GM18505 (cell line): ENCODE measurements around the gene FAM184A.
"Not testable (repeated sequence)": the region's sequence is repeated elsewhere in the genome, so short reads cannot be mapped to it uniquely, and the experiment has no call there.

Experiments used
- ATAC-seq: cut with Tn5 transposase; IDR thresholded peaks from one replicate; pipeline ENCODE4 v1.9.1; 2021; ENCODE audit not compliant: unreplicated experiment
- POLR2A ChIP-seq: IDR thresholded peaks from 4 replicates; pipeline ENCODE4 v1.6.1; 2011; ENCODE audit warnings: borderline replicate concordance; ENCODE audit not compliant: insufficient read depth, insufficient read length; ENCODE audit errors: extremely low read depth

FAM184A gene

DNA sequence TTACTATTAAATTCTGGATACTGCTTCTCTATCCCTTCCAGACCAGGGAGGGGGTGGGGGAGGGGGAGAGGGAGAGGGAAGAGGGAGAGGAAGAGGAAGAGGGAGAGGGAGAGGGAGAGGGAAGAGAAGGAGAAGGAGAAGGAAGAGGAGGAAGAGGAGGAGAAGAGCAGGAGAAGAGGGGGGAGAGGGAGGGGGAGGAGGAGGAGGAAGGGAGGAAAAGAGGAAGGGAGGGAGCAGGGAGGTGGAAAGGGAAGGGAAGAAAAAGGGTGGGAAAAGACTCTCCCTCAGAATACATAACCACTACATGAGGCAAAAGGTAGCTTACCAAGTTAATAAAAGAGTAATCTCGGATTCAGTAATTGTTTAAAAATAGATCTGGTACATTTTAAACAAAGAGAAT lies 46.0 kb downstream of the FAM184A start:
- no peak for ATAC-seq
- no peak for TF ChIP-seq POLR2A

DNA sequence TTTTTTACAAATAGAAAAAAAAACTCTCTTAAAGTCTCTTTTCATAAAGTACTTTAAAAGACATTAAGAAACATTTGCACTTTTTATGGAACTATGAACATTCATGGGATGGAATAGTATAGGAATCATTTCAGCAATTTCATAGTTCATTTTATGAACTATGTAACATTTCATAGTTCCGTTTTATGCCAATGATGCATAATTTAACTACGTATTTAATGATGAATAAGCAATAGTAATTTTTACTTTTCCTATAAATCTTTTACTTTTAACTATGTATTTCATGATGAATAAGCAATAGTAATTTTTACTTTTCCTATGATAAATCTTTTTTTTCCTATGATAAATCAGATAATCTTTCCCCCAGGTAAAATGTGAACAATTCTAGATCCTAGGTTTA lies 47.7 kb downstream of the FAM184A start:
- no peak for TF ChIP-seq POLR2A
- no peak for ATAC-seq

DNA sequence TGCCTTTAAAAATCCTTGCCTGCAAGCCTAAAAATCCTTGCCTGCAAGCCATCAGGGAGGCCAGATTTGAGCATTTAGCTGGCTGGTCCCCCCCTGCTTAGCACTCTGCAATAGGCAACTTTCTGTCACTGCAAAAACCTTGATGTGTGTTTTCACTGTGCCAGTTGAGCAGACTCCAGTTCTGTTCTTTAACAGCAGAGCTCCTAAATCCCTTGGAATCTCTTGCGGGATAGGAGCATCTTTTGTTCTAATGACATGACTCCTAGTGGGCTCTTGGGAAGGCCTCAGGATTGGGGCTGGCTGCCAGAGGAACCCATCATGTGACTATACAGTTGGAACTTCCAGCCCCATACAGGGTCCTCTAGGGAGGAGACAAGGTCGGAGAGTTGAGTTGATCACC lies 50.4 kb downstream of the FAM184A start:
- TF ChIP-seq POLR2A, result no peak
- ATAC-seq, result no peak

DNA sequence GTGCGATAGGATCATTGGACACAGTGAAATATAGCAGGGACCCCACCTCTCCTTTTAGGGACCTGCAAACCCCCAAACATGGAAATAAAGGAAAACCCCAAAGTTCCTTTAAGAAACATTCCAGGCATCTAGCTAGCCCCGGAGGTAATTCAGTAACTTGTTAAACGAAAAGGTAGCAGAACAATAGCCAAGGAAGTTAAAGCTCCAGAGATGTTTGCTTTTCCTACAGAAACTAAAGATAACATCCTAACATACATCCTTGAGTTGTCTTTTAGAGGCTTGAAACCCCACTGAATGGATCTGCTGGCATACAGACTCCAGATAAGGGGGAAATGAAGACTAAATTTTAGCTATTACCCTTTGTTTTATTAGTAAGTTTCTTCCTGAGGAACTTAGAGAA lies 51.0 kb downstream of the FAM184A start:
- TF ChIP-seq POLR2A, result no peak
- ATAC-seq, result no peak

DNA sequence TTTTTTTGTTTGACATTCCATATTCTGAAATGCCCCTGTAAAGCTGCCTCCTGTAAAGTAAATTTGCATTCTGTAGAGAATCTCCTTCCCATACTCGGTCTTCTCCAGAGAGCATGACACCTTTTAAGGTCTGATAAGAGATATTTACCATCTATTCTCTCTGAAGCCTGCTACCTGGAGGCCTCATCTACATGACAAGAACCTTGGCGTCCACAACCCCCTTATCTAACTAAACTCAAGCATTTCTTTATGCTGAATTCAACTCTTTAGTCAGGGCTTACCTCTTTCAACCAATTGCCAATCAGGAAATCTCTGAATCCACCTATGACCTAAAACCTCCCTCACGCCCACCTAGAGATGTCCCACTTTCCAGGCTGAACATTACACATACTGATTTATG lies 51.6 kb downstream of the FAM184A start:
- no peak for TF ChIP-seq POLR2A
- no peak for ATAC-seq

DNA sequence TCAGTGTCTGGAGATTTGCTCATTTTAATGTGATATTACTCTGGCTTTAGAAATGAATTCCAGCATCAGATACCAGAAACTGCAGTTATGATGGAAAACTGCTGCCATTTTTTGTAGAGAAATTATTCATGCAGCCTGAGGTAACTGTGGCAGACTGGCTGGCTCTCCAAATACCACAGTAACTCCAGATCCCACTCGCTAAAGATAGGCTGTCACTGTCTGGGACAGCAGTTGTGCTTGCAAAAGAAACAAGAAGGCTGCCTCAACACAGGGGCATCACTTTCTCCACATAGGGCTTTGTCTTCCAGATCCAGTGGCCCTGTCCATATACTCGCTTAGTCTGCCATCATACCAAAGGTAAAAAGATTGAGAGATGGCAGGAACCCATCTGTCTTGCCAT lies 52.7 kb downstream of the FAM184A start:
- no peak for TF ChIP-seq POLR2A
- ATAC-seq, result no peak

DNA sequence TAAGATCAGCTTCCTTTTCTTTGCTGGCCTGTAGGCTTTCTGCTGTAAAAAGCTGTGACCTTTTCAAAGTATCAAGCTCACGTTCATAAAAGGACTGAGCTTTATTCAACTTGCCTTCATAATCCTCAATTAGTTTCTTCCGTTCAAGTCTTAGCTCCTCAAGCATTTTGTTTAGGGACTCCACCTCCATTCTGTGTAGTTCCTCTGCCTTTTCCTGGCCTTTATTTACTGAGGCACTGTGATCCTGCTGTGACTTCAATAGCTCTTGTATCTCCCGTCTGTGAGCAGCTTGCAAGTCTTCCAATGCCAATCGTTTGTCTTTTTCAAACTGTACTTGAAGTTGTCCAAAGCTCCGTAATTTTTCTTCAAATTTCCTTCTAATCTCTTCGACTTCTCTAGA lies 54.4 kb downstream of the FAM184A start:
- TF ChIP-seq POLR2A, result no peak
- ATAC-seq, result no peak

DNA sequence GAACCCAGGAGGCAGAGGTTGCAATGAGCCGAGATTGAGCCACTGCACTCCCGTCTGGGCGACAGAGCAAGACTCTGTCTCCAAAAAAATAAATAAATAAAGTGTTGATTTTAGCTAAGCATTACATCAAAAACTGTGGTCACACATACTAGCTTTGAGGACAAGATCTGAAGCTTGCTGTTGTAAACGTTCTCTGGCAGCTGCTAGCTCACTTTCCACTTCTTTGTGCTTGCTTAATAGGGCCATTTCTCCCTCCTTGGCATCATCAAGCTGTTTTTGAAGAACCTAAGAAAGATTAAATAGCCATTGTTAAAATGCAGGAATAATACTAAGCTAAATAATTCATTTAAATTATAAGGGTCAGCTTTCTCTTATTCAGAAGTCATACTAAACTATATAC lies 55.7 kb downstream of the FAM184A start:
- no peak for ATAC-seq
- TF ChIP-seq POLR2A, result no peak

DNA sequence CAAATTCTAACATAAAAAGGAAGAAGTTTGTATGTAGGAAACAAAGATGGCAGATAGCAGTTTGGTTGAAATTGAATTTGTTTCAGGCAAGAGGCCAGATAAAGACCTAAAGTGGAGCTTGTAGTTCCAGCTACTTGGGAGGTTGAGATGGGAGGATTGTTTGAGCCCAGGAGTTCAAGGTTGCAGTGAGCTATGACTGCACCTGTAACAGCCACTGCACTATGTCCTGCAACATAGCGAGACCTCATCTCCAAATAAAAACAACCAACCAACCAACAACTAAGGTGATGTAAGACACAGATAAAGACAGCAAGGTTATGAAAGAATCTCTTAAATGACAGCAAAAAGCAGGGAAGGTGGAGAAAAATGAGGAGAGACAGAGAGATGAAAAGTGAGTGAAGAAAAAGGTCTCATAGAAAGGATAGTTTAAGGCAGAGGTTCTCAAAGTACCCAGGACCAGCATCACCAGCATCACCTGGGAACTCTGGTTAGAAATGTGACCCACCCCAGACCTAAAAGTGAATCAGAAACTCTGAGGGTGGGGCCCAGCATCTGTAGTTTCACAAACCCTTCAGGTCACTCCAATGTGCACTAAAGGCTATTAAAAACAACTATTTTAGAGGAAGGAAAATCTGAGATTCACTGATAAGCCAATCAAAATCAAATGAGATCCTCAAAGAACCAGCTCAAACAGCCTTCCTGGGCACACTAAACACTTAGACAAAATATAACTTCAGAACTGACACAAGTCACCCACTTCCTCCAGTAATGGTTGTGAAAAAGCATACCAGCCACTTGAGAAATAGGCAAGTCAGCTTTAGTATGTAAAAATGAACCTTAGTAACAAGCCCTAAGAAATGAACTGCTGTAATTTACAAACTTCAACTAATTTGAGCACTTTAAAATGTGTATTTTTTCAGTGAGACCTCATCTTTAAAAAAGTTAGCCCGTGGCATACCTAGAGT lies 57.6 kb downstream of the FAM184A start:
- ATAC-seq, result no peak
- no peak for TF ChIP-seq POLR2A

DNA sequence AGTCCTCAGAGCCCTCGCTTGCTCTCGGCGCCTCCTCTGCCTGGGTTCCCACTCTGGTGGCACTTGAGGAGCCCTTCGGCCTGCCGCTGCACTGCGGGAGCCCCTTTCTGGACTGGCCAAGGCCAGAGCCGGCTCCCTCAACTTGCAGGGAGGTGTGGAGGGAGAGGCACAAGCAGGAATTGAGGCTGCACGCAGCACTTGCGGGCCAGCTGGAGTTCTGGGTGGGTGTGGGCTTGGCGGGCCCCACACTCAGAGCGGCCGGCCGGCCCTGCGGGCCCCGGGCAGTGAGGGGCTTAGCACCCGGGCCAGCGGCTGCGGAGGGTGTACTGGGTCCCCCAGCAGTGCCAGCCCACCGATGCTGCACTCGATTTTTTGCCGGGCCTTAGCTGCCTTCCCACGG lies 63.3 kb downstream of the FAM184A start:
- not testable (repeated sequence) for ATAC-seq

DNA sequence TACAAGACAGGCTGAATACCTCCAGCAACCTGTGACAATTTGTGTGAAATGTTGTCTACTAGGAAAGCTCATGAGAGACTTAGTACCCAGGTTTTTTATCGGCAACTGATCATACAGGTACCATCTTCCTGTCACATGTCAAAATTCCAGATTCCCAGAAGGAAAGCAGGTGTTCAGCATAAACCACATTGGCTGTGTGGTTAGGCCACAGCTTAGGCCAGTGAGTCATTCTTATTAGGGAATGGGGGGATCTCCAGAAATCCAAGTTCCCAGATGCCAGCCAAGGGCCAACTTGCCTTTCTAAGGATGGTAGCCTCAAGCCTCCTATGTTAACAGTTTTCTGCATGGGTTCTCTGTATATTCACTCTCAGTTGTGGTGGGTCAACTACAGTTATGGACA lies 65.9 kb downstream of the FAM184A start:
- ATAC-seq, result no peak
- TF ChIP-seq POLR2A, result no peak

DNA sequence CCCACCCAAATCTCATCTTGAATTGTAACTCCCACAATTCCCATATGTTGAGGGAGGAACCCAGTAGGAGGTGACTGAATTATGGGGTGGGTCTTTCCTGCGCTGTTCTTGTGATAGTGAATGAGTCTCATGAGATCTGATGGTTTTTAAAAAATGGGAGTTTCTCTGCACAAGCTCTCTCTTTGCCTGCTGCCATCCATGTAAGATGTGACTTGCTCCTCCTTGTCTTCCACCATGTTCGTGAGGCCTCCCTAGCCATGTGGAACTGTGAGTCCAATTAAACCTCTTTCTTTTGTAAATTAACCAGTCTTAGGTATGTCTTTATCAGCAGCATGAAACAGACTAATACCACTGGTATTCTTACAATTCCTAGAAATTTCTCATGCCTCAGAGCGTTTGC lies 69.2 kb downstream of the FAM184A start:
- ATAC-seq, result not testable (repeated sequence)

DNA sequence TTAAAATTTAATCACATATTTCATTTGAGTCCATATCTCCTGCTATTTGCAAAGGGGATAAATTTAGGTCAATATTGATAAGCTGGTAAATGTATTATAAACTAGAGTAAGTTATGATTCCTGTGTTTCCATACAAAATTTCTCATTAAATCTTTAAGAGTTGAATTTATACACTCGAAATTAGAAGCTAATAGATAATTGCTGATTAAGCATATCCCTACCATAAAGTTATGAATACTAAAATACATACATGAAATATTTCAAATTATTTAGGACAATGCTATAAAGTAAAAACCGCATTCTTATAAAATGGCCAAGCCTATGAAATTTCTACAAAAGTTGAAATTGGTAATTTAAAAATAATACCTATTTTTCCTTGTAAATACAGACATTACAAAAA lies 71.5 kb downstream of the FAM184A start:
- no peak for TF ChIP-seq POLR2A
- no peak for ATAC-seq

DNA sequence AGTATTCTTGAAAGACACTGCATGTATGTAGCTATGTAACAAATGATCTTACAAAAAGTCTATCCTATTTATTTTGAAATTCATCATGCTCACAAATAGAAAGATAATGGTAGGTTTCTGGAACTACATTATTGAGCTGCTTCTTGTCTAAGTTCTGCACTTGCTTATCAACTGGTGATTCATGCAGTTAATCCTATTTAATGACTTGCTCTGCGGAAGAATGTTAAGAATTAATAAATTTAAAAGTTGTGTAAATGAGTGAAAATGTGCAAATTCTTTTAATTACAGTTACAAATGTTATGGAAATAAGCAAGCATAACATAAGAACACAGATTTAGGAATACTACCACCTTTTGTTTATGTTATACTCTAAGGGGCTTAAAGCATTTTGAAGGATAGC lies 76.4 kb downstream of the FAM184A start:
- TF ChIP-seq POLR2A, result no peak
- no peak for ATAC-seq
